Cardiac muscle cell (in vitro differentiated cells and primary cell): ENCODE measurements around the gene FAR2. TPM values are rescaled to one million over a fixed set of nuclear protein-coding genes. Genes with fewer than 3 reads are reported as not detected.

Experiments used
- DNase-seq, 2 donors: peaks; one replicate each; pipeline versions ENCODE4 v3.0.0 to v3.0.0-alpha.2; 2010 to 2017; ENCODE audit warnings: low read depth in 1 of 2, low spot score in 1 of 2
- H3K27ac ChIP-seq: fragments of 200-600 bp; sonication (generic); 2 replicates; pipeline ENCODE4 v1.5.1; 2016
- H3K27me3 ChIP-seq: fragments of 200-600 bp; sonication (generic); 2 replicates; pipeline ENCODE4 v1.6.0; 2016; ENCODE audit warnings: control low read depth
- H3K36me3 ChIP-seq: fragments of 200-600 bp; sonication (generic); 2 replicates; pipeline ENCODE4 v1.5.1; 2016; ENCODE audit warnings: control low read depth
- H3K4me1 ChIP-seq: fragments of 200-600 bp; sonication (generic); 2 replicates; pipeline ENCODE4 v1.8.1; 2017; ENCODE audit warnings: low read depth, mild to moderate bottlenecking, mixed run types
- H3K4me3 ChIP-seq: fragments of 200-600 bp; sonication (generic); 2 replicates; pipeline ENCODE4 v1.5.1; 2016; ENCODE audit warnings: mild to moderate bottlenecking
- H3K9me3 ChIP-seq: fragments of 200-600 bp; sonication (generic); 2 replicates; pipeline ENCODE4 v1.5.1; 2017; ENCODE audit warnings: low read depth, mild to moderate bottlenecking, control low read depth
- polyA plus RNA-seq: library from polyadenylated mRNA; unstranded; fragments of >200 nt; fragmentation: Nextera tagmentation; extraction: Ambion mirVana; gene quantifications from 2 replicates; pipeline ENCODE4 v1.2.1, GENCODE V29; 2016
- total RNA-seq: library from RNA; depleted of rRNA; stranded (reverse); fragments of >200 nt; gene quantifications from 2 replicates; pipeline ENCODE4 v1.2.3, GENCODE V29; 2016
- TF ChIP-seq, protein P1 (sequence below): IDR thresholded peaks from 2 replicates; pipeline ENCODE4 v1.5.1; 2012; ENCODE audit warnings: low read depth, mild to moderate bottlenecking, low read length

FAR2 gene
- total and polyA plus RNA-seq, 2 experiments from 2014 or later, result 0.38 to 0.42 TPM

DNA sequence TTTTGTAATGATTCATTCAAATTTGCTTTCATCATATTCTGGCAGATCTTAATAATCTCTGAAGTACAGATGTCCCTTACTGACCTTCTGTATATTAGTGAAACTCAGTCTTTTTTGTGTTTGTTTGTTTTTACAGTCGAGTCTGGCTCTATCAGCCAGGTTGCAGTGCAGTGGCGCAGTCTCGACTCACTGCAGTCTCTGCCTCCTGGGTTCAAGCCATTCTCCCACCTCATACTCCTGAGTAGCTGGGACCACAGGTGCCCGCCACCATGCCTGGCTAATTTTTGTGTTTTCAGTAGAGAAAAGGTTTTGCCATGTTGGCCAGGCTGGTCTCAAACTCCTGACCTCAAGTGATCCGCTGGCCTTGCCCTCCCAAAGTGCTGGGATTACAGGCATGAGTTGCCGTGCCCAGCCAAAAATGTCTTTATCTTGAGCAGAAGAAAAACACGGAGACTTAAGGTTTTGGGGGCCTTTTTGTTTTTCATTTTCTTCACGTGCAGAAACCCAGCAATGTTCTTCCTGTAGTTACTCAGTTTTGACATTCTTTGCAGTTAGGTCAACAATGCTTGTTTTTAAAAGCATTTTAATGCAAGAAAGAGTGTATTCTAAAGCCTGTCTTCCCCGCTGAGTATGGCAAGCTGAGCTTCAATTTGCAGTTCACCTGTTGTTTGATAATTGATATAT is 79.5 kb downstream of the FAR2 start:
- TF ChIP-seq, protein P1, sequence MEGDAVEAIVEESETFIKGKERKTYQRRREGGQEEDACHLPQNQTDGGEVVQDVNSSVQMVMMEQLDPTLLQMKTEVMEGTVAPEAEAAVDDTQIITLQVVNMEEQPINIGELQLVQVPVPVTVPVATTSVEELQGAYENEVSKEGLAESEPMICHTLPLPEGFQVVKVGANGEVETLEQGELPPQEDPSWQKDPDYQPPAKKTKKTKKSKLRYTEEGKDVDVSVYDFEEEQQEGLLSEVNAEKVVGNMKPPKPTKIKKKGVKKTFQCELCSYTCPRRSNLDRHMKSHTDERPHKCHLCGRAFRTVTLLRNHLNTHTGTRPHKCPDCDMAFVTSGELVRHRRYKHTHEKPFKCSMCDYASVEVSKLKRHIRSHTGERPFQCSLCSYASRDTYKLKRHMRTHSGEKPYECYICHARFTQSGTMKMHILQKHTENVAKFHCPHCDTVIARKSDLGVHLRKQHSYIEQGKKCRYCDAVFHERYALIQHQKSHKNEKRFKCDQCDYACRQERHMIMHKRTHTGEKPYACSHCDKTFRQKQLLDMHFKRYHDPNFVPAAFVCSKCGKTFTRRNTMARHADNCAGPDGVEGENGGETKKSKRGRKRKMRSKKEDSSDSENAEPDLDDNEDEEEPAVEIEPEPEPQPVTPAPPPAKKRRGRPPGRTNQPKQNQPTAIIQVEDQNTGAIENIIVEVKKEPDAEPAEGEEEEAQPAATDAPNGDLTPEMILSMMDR, result no peak
- Histone ChIP-seq H3K9me3 (no peaks in the 10 kb centered on the region), H3K36me3 (no peaks in the 10 kb centered on the region), H3K27ac (no peak overlapping the region), H3K4me1 (no peaks in the 10 kb centered on the region), H3K4me3 (no peak overlapping the region), H3K27me3 (no peaks in the 10 kb centered on the region)
- DNase-seq, result no peak

DNA sequence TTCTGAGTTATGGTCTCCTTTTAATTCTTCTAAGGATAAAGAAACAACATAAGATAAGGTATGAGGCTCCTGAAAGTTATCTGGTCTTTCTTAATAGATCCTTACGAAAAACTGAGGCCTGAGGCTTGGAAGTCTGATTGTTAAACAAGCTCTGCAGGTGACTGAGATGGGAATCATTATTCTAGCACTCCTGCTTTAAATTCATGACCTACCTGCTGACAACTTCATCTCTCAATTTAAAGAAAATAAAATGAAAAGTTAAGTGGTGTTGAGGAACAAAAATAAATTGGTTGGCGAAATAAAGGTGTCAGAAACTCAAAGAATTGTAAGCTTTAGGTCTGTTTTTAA is 80.1 kb downstream of the FAR2 start:
- TF ChIP-seq, protein P1, result no peak
- H3K36me3 ChIP-seq, result no peaks in the 10 kb centered on the region
- H3K4me3 ChIP-seq, result no peak overlapping the region
- no peak for DNase-seq
- no peak overlapping the region for H3K27ac ChIP-seq
- H3K4me1 ChIP-seq, result no peaks in the 10 kb centered on the region
- no peaks in the 10 kb centered on the region for H3K27me3 ChIP-seq
- H3K9me3 ChIP-seq, result no peaks in the 10 kb centered on the region

DNA sequence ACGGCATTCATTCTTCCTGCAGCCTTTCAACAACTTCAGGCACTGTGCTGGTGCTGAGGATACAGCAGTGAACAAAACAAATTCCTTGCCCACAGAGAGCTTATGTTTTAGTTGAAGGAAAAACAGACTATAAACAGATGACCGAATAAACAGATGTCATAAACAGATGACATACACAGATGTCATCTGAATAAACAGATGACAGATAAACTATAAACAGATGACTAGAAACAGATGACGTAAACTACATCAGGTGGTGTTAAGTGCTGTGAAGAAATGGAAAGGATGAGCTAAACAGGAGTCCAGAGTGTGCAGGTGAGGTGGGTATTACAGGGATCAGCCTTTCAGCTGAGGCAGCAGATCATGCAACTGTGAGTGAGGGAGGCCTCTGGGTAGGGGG is 80.9 kb downstream of the FAR2 start:
- Histone ChIP-seq H3K4me3 (no peak overlapping the region), H3K36me3 (no peaks in the 10 kb centered on the region), H3K9me3 (no peaks in the 10 kb centered on the region), H3K27me3 (no peaks in the 10 kb centered on the region), H3K27ac (no peak overlapping the region), H3K4me1 (no peaks in the 10 kb centered on the region)
- DNase-seq, result no peak
- TF ChIP-seq, protein P1, result no peak

DNA sequence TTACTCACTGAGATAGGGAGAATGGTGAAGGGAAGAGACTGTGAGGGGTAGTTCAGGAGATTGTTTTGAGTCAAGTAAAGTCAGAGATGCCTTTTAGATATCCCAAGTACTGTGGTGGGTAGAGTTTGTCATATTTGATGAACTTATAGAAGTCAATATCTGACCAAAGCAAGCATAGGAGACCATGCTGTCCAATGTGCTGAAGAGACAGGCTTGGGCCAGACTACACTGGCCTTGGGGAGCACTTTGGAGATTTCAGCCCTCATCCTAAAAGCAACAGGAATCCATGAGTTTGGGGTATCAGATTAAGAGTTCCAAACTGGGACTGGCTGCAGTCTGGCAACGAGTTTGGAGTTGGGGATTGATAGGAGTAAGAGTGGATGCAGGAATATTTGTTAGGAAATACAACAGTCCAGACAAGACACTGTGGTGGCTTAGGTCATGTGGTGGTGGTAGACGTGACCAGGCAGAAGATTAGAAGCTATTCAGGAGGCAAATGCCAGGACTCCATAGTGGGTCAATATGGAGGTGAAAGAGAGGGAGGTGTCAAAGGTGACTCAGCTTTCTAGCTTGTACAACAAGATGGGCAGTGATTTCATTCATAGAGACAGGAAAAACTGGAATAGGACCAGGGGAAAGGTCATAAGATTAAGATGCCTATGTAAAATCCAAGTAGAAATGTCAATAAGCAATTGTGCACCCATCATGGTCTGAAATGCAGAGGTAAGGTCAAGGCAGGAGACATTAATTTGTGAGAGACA is 81.9 kb downstream of the FAR2 start:
- TF ChIP-seq, protein P1, result no peak
- no peaks in the 10 kb centered on the region for H3K36me3 ChIP-seq
- no peaks in the 10 kb centered on the region for H3K27me3 ChIP-seq
- H3K4me1 ChIP-seq, result no peaks in the 10 kb centered on the region
- no peak overlapping the region for H3K27ac ChIP-seq
- DNase-seq, result no peak
- H3K4me3 ChIP-seq, result no peak overlapping the region
- no peaks in the 10 kb centered on the region for H3K9me3 ChIP-seq

DNA sequence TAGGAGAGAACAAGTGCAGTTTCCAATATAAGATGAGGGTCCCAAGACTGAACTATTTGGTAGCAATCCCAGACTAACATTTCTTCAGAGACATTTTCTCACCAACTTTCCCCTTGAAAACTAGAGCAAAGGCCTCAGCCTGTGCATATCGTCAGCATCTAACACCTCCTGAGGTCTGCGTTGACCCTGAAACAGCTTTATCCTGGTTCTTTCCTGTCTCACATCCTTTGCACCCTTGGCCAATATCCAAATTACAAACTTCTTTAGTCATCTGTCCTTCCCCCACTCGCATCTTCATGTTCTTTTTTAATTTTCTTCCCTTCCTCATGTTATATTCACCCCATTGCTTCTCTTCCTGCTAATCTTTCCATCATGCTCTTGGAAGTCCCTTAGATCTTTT is 83.0 kb downstream of the FAR2 start:
- no peaks in the 10 kb centered on the region for H3K27me3 ChIP-seq
- TF ChIP-seq, protein P1, result no peak
- H3K9me3 ChIP-seq, result no peaks in the 10 kb centered on the region
- H3K36me3 ChIP-seq, result no peaks in the 10 kb centered on the region
- no peaks in the 10 kb centered on the region for H3K4me1 ChIP-seq
- no peak for DNase-seq
- H3K27ac ChIP-seq, result no peak overlapping the region
- H3K4me3 ChIP-seq, result no peak overlapping the region
